ENCODE results near the gene PTGER3.

PTGER3 gene

GRCh38 chr1:70934194-70934961 lies 113.2 kb downstream of the PTGER3 start:
- H3K27ac ChIP-seq (ENCODE audit: poor library complexity, severe bottlenecking), result no peak overlapping the region
- DNase-seq (ENCODE audit: low spot score) (no peak), ATAC-seq (ENCODE audit: low read depth) (no peak)
- no peaks in the 10 kb centered on the region for H3K27me3 ChIP-seq (ENCODE audit: insufficient read depth, poor library complexity, severe bottlenecking)
- H3K4me1 ChIP-seq (ENCODE audit: insufficient read depth, poor library complexity, severe bottlenecking), result no peaks in the 10 kb centered on the region
- H3K4me3 ChIP-seq (ENCODE audit: severe bottlenecking), result no peak overlapping the region
- no peaks in the 10 kb centered on the region for H3K9me3 ChIP-seq (ENCODE audit: severe bottlenecking)
- H3K36me3 ChIP-seq (ENCODE audit: low read depth), result no peaks in the 10 kb centered on the region
- TF ChIP-seq CTCF (IDR thresholded peaks at IDR 0.05; ENCODE audit: poor library complexity, severe bottlenecking), result no peak

DNA sequence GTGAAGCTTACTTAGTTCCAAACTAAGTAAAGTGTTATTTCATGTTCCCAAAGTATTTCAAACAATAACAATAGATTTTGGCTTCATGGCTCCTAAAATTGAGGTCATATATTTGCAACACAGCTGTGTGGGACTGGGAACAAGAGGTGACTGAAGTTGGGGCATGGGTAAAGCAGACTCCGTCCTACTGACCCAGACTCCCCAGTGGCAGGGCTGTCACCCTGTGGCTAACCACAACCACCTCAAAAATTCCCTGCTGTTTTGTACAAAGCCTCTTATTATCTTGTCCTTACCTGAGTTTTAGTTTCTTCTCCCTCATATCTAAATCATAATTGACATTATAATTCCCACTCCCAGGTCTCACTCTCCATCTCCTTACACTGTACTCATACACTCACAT lies 117.6 kb downstream of the PTGER3 start:
- Histone ChIP-seq H3K9me3 (ENCODE audit: severe bottlenecking) (no peaks in the 10 kb centered on the region), H3K27ac (ENCODE audit: poor library complexity, severe bottlenecking) (no peak overlapping the region), H3K4me3 (ENCODE audit: severe bottlenecking) (no peak overlapping the region), H3K36me3 (ENCODE audit: low read depth) (no peaks in the 10 kb centered on the region), H3K4me1 (ENCODE audit: insufficient read depth, poor library complexity, severe bottlenecking) (no peaks in the 10 kb centered on the region), H3K27me3 (ENCODE audit: insufficient read depth, poor library complexity, severe bottlenecking) (no peaks in the 10 kb centered on the region)
- no peak for TF ChIP-seq CTCF (IDR thresholded peaks at IDR 0.05; ENCODE audit: poor library complexity, severe bottlenecking)
- ATAC-seq (ENCODE audit: low read depth), result no peak
- no peak for DNase-seq (ENCODE audit: low spot score)

GRCh38 chr1:70922196-70922595 lies 125.4 kb downstream of the PTGER3 start:
- DNase-seq (ENCODE audit: low spot score), result no peak
- Histone ChIP-seq H3K9me3 (ENCODE audit: severe bottlenecking) (peaks cover 5% of the 10 kb centered on the region), H3K27ac (ENCODE audit: poor library complexity, severe bottlenecking) (no peak overlapping the region), H3K4me1 (ENCODE audit: insufficient read depth, poor library complexity, severe bottlenecking) (no peaks in the 10 kb centered on the region), H3K36me3 (ENCODE audit: low read depth) (no peaks in the 10 kb centered on the region), H3K27me3 (ENCODE audit: insufficient read depth, poor library complexity, severe bottlenecking) (no peaks in the 10 kb centered on the region), H3K4me3 (ENCODE audit: severe bottlenecking) (no peak overlapping the region)
- no peak for ATAC-seq (ENCODE audit: low read depth)
- no peak for TF ChIP-seq CTCF (IDR thresholded peaks at IDR 0.05; ENCODE audit: poor library complexity, severe bottlenecking)

All from RWPE2 (cell line).